GM19099 (cell line): Measurements from ENCODE around the gene UQCR11.

Experiments used
- POLR2A ChIP-seq: IDR thresholded peaks from 3 replicates; pipeline ENCODE4 v1.6.1; 2011; ENCODE audit warnings: low read depth; ENCODE audit not compliant: insufficient read length; ENCODE audit errors: extremely low read depth

Gene UQCR11

GRCh38 chr19:1591421-1592023 is 13.7 kb downstream of the UQCR11 start:
- TF ChIP-seq POLR2A = no peak

GRCh38 chr19:1590641-1591397 is 14.4 kb downstream of the UQCR11 start:
- TF ChIP-seq POLR2A = peak; percentile 36

- no peak for TF ChIP-seq POLR2A
Measured at GRCh38 chr19:1587872-1588271, 17.4 kb downstream of the UQCR11 start.

- no peak for TF ChIP-seq POLR2A
Measured at GRCh38 chr19:1585243-1585580, 20.1 kb downstream of the UQCR11 start.

- TF ChIP-seq POLR2A = no peak
Measured at GRCh38 chr19:1584500-1585242, 20.6 kb downstream of the UQCR11 start.

GRCh38 chr19:1582201-1582600 is 23.1 kb downstream of the UQCR11 start:
- TF ChIP-seq POLR2A = no peak

- no peak for TF ChIP-seq POLR2A
Measured at GRCh38 chr19:1580957-1581356, 24.3 kb downstream of the UQCR11 start.

- no peak for TF ChIP-seq POLR2A
Measured at GRCh38 chr19:1580382-1580781, 24.9 kb downstream of the UQCR11 start.

GRCh38 chr19:1579222-1579621 is 26.0 kb downstream of the UQCR11 start:
- TF ChIP-seq POLR2A = no peak

GRCh38 chr19:1577929-1578618 is 27.2 kb downstream of the UQCR11 start:
- TF ChIP-seq POLR2A = no peak

- no peak for TF ChIP-seq POLR2A
Measured at GRCh38 chr19:1577090-1577928, 28.0 kb downstream of the UQCR11 start.

- TF ChIP-seq POLR2A = no peak
Measured at GRCh38 chr19:1576242-1577089, 28.8 kb downstream of the UQCR11 start.

GRCh38 chr19:1575323-1576241 is 29.7 kb downstream of the UQCR11 start:
- TF ChIP-seq POLR2A = no peak
